Activated naive CD4-positive, alpha-beta T cell treated with anti-CD3 and anti-CD28 coated beads, Interleukin-2, amount 50 U/mL, for 16 hours (primary cell): Measurements from ENCODE around the gene ISG20.
"Not testable (repeated sequence)": the region's sequence is repeated elsewhere in the genome, so short reads cannot be mapped to it uniquely, and the experiment has no call there.

Experiments
- DNase-seq: peaks from one replicate; pipeline ENCODE4 v3.0.0-alpha.2; 2020

ISG20 gene

DNA sequence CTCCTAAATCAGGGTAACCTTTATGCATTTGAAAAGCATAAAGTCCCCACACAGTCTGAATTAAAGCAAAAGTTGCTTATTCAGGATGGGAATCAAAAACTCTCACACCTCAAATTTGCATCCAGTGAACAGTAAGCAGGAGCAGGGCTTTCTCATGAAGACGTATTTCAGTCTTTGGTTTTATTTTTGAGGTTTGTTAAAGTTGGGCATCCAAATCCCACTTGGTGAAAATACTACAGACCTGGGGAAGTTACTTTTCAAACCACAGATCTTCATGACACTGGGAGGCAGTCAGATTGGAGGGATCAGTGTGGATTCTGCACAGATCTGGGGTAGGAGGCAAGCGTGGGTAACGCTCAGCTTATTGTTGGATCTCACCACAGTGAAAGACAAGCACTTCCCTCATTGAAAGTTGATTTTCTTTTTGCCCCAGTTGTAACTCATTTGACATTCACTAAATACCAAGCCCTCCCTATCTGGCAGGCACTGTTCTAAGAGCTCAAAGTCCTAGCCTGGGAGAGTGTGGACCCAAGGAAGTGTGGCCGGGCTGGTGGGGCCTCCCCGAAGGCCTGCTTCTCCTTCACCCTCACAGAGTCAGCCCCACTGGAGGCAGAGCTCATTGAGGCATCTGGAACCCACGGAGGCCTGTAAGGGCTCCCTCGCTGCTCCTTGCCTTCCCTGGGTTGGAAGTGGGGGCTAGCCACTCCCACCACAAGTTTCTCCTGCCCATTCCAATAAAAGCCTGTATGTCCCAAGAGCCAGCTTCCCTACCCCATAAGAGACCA lies 783 bp upstream of the ISG20 start:
- no peak for DNase-seq

DNA sequence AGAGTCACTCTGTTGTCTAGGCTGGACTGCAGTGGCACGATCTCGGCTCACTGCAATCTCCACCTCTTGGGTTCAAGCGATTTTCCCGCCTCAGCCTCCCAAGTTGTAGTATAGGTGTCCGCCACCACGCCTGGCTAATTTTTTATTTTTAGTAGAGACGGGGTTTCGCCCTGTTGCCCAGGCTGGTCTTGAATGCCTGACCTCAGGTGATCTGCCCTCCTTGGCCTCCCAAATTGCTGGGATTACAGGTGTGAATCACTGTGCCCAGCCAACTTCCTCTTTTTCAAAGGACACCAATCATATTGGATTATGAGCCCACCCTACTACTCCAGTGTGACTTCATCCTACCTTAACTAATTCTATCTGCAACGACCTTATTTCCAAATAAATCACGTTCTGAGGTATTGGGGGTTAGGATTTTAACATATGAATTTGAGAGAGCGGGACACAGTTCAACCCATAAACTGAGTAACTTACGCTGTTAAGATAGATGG lies 3.2 kb downstream of the ISG20 start:
- DNase-seq = no peak

DNA sequence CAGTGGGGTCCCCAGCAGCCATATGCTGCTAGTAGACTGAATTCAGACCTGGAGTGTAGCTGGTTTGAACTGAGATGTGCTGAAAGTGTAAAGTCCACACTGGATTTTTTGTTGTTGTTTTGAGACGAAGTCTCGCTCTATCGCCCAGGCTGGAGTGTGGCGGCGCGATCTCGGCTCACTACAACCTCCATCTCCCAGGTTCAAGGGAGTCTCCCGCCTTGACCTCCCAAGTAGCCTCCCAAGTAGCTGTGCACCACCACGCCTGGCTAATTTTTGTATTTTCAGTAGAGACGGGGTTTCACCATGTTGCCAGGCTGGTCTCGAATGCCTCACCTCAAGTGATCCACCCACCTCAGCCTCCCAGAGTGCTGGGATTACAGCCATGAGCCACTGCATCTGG lies 3.7 kb downstream of the ISG20 start:
- not testable (repeated sequence) for DNase-seq

DNA sequence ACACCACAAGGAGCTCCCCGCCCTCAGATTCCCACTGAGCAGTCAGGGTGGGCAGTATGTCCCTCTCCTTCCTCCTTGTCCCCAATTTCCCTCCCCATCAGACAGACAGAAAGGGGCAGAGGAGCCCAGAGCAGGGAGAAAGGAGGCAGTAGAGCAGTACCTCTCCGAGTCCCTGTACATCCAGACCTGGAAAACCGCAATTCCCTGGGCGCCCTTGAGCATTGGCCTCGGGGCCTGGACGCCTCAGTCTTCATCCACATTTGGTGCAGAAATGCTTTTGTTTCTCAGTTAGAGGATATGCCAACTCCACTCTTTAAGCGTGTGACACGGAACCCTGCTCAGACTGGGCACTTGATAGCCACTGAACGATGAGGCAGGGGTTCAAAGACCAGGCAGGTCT lies 5.9 kb downstream of the ISG20 start:
- DNase-seq = no peak

DNA sequence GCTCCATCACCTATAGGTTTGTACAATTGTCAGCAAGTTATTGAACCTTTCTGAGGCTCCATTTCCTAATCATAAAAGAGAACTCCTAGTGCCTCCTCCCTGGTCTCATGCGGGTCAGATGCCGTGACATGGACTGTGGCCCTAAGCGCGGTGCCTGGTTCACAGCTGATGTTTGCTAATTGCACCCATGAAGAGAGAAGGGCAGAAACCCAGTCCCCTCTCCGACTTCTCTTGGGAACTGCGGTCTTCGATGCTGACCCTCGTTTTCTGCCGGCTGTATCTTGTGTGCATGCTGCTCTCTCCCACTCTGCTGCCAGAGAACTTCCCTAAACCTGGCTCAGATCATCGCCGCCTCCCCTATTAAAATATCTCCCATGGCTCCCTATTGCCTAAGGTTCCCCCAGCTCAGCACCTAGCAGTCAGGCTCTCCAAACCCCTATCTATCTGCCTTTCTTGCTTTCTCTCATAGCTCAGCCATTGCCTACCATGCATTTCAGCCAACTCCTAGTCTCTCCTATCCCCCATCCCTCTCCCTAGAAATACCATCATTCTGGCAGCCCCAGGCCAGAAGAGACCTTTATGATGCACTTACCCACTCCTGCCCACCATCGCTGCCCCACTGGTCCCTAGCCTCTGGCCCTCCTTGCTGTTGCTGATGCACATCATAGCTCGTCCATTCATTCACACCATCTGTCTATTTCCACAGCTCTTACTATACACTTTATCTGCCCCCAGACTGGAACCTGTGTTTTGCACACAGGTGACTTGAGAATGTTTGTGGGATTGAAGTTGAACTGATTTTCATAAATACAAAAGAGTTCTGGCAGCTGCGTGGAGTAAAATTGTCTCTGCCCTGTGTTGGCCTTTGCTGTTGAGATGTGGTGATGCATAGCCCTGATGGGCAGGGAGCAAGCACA lies 6.6 kb downstream of the ISG20 start:
- DNase-seq = no peak

DNA sequence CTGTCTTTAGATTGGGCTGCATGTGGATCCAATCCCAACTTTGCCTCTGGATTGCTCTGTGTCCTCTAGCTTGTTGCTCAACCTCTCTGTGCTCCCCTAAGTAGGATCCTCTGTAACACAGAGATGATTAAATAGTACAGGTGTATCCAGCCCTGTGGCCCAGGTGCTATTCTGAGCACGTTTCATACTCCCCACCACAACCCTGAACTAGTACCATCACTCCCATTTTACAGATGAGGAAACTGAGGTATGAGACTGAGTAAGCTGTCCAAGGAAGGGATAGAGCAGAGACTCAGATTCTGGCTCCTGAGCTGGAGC lies 7.2 kb downstream of the ISG20 start:
- DNase-seq = no peak

DNA sequence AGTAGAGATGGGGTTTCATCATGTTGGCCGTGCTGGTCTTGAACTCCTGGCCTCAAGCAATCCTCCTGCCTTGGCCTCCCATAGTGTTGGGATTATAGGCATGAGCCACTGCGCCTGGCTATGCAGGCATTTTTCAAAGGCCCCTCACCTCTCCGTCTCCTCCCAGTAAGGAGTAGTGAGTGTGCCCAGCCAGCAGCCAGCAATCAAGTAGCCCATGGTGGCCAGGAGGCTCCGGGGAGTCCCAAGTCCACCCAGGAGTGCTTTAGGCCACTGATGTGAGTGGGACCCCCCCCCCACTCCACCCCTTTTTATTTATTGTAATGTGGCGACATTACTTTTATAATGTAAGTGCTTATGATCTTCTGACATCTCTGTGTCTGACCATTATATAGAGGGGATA lies 8.1 kb downstream of the ISG20 start:
- no peak for DNase-seq

DNA sequence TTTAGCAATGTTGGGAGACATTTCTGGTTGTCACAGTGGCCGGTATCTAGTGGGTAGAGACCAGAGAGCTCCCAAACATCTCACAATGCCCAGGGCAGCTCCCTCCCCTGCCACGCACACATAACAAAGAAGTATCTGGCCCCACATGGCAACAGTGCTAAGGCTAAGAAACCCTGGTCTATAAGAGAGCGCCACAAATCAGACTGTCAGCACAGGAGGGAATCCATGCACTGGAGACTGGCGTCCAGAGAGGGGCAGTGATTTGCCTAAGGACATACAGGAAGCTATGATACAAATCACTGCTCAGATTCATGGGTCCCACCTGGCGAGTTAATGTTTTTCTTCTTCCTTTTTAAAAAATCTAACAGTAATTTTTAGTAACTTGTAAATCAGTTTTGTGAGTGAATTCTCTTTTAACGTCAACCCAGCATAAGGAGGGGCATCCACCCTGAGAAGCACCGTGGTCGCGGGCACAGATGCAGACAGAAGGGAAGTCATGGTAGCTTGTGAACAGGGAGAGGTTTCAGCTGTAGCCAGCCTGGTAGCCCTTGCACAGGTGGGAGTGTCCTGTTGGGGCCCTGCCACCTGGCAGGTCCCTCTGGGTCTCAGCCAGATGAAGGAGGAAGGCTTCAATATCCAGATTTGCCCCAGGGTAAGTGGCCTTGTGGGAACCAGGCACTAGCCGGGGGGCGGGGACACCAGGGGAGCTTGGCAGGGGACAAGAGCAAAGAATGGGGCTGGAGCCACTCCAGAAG lies 8.7 kb downstream of the ISG20 start:
- no peak for DNase-seq

DNA sequence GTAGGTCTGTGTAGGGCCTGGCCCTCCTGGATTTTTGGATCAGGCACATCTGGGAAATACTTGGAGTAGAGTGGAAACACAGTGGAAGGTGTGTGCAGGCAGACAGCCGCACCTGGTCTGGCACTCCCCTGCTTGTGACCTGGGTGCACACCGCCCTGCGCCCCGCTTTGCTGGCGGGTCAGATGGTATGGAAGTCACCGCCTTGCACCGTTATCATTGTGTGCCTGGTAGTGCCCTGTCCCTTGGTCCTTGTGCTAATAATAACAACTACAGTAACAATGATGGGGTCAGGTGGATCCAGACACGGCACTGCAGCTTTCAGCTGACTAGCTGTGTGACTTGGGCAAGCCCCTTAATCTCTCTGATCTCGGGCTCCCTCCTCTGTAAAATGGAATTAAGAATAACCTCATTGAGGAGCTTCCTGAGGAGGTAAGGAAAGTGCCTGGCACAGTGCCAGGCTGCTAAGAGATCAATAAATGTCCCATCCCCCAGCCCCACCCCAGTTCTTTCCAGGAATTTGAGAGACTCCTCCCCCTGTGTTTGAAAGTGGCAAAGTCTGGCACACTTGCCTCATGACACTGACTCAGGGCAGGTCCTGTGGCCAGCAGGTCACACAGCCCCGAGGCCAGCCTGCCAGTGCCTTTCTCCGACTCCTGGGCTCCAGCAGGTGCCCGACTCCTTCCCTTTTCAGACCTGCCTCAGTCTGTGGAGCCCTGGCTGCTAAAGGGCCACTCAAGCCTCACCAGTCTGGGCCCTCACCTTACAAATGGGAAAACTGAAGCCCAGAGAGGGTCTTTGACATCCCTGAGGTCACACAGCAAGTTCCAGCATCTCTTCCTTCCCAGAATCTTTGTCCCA lies 9.8 kb downstream of the ISG20 start:
- no peak for DNase-seq

DNA sequence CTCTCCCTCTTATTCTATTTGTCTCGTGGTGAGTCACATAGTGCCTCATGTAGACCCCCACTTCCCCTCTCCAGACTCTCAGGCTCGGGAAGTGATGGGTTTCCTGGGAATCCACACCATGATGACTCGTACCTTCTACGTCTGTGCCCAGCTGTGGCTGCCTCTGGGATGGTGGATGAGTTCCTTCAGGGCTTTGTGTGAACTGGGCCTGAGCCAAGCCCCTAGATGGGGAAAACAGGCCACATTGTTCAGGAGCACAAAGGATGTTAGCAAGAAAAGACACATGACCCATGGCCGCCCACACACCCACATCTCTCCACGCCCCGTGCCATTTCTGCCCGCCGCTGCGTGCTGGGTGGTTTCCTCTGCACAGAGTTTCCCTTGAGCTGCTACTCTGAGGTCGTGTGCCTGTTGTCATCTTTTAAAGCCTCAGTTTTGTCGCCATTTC lies 10.5 kb downstream of the ISG20 start:
- peak; percentile 74 for DNase-seq

DNA sequence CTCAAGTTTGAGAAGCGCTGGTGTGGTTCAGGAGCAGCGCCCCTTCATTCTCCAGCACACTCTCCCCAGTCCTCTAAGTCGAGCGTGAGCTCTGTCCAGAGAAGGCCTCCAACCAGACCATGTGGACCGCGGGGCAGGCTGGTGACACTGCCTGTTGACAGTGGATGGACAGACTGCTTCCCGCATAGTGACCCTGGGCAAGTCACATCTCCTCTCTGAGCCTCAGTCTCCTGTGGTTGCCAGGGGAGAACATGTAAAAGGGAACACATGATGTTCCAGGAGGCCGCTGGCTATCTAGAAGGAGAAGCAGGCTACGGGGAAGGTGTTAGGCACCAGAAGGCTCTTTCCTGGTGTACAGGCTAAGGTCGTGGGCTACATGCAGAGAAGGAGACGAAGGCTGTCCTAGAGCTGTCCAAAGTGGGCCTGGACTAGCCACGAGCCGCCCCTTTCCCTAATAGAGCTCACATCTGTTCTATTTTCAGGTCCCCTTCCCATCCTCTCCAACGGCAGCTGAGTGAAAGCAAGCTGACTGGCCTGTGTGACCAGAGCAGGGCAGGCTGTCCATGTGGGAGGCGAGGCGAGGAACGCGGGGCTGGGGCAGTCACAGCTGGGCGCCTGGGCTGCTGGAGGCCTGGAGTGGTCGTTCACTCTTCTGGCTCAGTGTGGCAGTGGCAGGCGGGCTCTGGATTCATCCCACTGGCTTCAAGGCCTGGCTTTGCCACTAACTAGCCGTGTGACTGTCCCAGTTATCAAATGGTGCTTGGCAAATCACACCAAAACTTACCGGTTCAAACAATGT lies 11.1 kb downstream of the ISG20 start:
- no peak for DNase-seq

DNA sequence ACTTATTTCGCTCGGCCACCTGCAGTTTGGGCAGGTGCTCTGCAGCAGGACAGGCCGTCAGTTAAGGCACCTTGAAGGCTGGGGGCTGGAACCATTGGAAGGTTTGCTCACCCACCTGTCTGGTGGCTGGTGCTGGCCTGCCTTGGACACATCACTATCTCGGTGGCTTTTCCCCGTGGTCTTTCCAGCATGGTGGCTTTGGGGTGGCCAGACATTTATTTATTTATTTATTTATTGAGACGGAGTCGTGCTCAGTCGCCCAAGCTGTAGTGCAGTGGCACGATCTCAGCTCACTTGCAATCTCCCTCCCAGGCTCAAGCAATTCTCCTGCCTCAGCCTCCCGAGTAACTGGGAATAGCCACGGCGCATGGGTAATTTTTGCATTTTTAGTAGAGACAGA lies 11.7 kb downstream of the ISG20 start:
- no peak for DNase-seq

DNA sequence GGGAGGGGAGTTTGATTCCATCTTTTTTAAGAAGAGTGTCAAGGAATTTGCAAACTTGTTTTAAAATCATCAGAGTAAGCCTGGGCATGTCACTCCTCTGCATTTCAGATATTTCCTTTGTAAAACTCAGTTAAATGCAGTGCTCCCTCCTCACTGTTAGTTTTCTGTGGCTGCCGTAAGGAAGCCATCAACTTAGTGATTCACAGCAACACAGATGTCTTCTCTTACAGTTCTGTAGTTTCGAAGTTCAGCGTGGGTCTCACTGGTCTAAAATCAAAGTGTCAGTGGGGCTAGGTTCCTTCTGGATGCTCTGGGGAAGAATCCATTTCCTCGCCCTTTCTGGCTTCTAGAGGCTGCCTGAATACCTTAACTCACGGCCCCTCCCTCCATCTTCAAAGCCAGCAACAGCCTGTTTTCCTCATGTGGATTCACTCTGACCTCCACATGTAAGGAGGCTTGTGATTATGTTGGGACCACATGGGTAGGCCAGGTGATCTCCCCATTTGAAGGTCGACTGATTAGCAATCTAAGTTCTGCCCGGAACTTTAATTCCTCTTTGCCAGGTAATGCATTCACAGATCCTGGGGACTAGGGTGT lies 12.4 kb downstream of the ISG20 start:
- DNase-seq = no peak

DNA sequence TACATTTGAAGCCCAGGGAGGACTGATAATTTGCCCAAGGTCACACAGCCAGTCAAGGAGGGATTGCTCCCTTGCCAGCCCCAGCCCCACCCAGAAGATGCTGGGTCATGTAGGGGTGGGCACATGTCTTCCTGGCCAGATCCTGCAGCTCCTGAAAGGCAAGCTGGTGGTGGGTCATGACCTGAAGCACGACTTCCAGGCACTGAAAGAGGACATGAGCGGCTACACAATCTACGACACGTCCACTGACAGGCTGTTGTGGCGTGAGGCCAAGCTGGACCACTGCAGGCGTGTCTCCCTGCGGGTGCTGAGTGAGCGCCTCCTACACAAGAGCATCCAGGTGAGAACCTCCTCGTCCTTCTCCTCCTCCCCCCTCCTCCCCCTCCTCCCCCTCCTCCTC lies 13.2 kb downstream of the ISG20 start:
- DNase-seq = no peak

DNA sequence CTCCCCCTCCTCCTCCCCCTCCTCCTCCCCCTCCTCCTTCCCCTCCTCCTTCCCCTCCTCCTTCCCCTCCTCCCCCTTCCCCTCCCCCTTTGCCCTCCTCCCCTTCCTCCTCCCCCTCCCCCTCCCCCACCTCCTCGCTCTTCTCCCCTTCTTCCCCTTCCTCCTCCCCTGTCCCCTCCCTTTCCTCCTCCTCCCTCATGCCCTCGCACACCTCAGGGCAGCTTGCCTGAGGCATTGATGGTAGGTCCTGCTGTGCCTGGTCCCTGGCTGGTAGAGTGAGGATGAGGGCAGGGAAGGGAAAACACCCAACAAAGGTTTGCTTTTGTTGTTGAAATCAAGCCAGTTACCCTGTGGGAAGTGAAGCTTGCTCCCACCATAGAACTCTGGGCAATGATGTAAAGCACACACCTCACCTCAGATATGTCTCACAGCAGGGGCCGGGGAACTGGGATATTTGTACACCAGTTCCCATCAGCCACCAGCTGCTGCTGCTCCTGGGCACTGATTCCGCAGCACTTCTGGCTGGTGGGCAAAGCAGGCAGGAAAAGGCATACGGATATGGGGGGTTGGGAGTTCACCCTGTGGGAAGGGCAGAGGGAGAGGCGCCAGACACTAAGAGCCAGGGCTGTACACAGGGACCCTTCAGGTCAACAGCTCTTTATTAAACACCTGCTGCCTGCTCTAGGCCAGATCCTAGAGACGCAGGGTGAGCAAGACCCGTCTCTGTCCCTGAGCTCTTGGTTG lies 13.8 kb downstream of the ISG20 start:
- DNase-seq = no peak

DNA sequence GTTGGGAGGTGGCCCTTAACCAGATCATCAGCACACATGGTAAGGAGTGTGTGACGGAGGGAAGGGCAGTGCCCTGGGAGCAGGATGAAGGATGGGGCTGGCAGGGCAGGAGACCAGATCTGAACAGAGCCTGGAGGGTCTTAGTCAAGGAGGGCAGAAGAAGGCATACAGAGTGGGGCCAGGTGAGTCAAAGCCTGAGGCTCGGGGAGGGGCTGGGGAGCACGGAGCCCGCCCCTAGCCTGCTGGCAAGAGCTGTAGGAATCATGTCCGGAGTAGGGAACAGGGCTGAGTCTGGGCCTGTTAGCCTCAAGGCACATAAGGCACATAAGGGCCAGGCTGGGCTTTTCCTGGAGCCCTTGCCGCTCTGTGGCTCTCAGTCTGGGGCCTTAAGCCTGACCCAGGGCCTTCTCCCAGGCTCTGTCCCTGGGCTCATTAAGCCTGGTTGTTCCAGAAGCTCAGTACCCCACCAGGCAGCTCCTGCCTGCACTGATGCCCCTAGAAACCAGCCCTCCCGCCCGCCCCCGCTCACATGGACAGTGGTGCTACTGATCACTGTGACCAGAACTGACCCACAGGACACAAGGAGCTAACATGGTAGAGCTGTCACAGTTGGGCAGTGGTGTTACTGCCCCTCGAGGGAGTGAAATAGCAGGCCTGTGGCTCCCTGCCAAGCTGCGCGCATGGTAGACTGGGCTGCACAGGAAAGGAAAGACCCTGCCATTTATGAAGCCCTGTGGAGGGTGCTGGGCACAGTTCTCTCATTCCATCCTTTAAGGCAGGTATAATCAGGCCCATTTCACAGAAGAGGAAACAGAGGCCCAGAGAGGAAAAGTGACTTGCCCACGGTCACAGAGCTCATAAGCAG lies 14.6 kb downstream of the ISG20 start:
- DNase-seq = no peak

DNA sequence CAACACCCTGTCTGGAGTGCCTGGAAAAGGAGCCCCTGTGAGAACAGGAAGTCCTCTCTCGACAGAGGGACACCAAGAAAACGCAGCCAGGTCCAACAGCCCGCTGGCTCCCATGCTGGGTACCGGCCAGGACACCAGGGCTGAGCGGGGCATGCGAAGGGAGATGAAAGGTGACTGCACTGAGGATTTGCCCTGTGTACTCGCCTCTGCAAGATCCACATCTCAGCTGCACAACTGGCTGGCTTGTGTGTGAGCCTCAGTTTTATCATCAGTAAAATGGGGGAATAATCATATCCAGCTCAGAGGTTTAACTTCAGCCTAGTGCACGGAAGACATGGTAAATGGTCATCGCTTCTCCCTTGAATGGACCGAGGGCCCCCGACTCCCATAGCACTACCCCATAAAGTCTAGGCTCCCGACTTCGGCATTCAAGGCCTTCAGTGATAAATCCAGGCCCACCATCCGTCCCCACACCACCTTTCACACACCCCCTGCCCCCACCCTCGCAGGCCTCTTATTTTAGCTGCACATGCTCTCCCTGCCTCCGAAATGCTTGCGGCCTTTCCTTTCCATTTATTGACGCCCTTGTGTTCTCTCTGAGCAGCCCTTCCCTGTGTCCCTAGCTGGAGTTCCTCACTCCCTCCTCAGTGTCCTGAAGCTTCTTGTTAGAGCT lies 15.8 kb downstream of the ISG20 start:
- DNase-seq = no peak

DNA sequence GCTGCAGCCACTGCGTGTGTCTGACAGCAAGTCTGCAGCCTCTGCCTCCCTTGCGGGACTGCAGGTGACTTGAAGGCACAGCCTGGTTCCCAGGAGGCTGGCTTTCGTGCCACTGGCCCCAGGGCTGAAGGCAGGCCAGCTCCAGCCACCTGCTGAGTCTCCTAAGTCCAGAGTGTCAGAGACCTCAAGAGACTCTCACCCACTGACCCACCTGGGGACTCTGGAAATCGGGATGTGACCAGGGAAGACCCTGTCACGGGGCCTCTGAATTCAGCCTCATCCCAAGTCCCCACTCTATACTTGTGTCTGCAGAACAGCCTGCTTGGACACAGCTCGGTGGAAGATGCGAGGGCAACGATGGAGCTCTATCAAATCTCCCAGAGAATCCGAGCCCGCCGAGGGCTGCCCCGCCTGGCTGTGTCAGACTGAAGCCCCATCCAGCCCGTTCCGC lies 16.3 kb downstream of the ISG20 start:
- no peak for DNase-seq
